Measurements from ENCODE around the gene MYO1B. TPM values are rescaled to one million over a fixed set of nuclear protein-coding genes. Genes with fewer than 3 reads are reported as not detected.

Gene MYO1B
- total RNA-seq, 1 donor from 2014 or later, result 157 TPM

DNA sequence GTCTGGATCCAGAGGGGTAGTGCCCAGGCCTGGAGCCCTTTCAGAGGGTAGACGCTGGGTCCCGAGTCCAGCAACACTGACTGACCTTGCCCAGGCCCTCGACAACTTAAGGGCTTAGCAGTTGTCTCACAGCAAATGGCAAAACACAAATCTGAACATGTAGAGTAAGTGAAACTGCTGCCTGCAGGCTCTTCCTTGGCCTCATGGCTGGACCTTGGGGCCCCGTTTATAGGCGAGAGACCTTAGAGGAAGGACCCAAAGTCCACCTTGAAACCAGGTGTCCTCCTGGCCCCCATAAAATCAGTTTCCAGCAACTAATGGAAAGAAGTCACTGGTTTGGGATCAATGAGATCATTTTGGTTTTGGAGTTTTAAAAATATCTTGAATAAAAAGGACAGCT is 154.4 kb downstream of the MYO1B start:
- no peak for TF ChIP-seq CTCF (IDR thresholded peaks at IDR 0.05; ENCODE audit: unreplicated experiment)
- H3K9me3 Mint-ChIP-seq (ENCODE audit: low read depth), result no peaks in the 10 kb centered on the region
- H3K27me3 Mint-ChIP-seq, result no peaks in the 10 kb centered on the region
- H3K36me3 Mint-ChIP-seq (ENCODE audit: insufficient read depth), result peaks cover 53% of the 10 kb centered on the region
- peaks cover 17% of the 10 kb centered on the region for H3K4me1 Mint-ChIP-seq (ENCODE audit: low read depth)
- H3K27ac Mint-ChIP-seq, result peak overlapping the region; percentile 64
- no peak for DNase-seq (ENCODE audit: low spot score, unreplicated experiment)
- H3K4me3 Mint-ChIP-seq (ENCODE audit: low read depth), result no peak overlapping the region

- TF ChIP-seq CTCF (IDR thresholded peaks at IDR 0.05; ENCODE audit: unreplicated experiment), result no peak
- Mint-ChIP-seq H3K9me3 (ENCODE audit: low read depth) (no peaks in the 10 kb centered on the region), H3K36me3 (ENCODE audit: insufficient read depth) (peaks cover 46% of the 10 kb centered on the region), H3K27me3 (no peaks in the 10 kb centered on the region), H3K27ac (peak overlapping the region; percentile 18), H3K4me1 (ENCODE audit: low read depth) (peaks cover 17% of the 10 kb centered on the region), H3K4me3 (ENCODE audit: low read depth) (no peak overlapping the region)
- no peak for DNase-seq (ENCODE audit: low spot score, unreplicated experiment)
Observed at GRCh38 chr2:191401287-191401686, 156.1 kb downstream of the MYO1B start.

GRCh38 chr2:191402966-191403565 is 157.9 kb downstream of the MYO1B start:
- Mint-ChIP-seq H3K4me3 (ENCODE audit: low read depth) (no peak overlapping the region), H3K36me3 (ENCODE audit: insufficient read depth) (peaks cover 39% of the 10 kb centered on the region), H3K9me3 (ENCODE audit: low read depth) (no peaks in the 10 kb centered on the region), H3K4me1 (ENCODE audit: low read depth) (peaks cover 17% of the 10 kb centered on the region), H3K27me3 (no peaks in the 10 kb centered on the region), H3K27ac (no peak overlapping the region)
- no peak for DNase-seq (ENCODE audit: low spot score, unreplicated experiment)
- no peak for TF ChIP-seq CTCF (IDR thresholded peaks at IDR 0.05; ENCODE audit: unreplicated experiment)

GRCh38 chr2:191404568-191404991 is 159.4 kb downstream of the MYO1B start:
- Mint-ChIP-seq H3K9me3 (ENCODE audit: low read depth) (no peaks in the 10 kb centered on the region), H3K4me1 (ENCODE audit: low read depth) (peaks cover 17% of the 10 kb centered on the region), H3K27ac (peak overlapping the region; percentile 26), H3K4me3 (ENCODE audit: low read depth) (no peak overlapping the region), H3K27me3 (no peaks in the 10 kb centered on the region), H3K36me3 (ENCODE audit: insufficient read depth) (peaks cover 40% of the 10 kb centered on the region)
- DNase-seq (ENCODE audit: low spot score, unreplicated experiment), result no peak
- TF ChIP-seq CTCF (IDR thresholded peaks at IDR 0.05; ENCODE audit: unreplicated experiment), result no peak

DNA sequence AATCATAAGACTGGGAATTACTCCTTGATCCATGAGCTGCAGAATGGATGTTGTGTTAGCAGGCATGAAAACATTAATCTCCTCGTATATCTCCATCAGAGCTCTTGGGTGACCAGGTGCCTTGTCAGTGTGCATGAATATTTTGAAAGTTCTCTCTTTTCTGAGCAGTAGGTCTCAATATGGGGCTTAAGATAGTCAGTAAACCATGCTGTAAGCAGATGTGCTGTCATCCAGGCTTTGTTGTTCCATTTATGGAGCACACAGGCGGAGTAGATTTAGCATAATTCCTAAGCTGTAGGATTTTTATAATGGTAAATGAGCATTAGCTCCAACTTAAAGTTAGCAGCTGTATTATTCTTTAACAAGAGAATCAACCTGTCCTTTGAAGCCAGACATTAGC is 160.3 kb downstream of the MYO1B start:
- H3K9me3 Mint-ChIP-seq (ENCODE audit: low read depth), result no peaks in the 10 kb centered on the region
- no peak overlapping the region for H3K27ac Mint-ChIP-seq
- no peak for TF ChIP-seq CTCF (IDR thresholded peaks at IDR 0.05; ENCODE audit: unreplicated experiment)
- no peak overlapping the region for H3K4me3 Mint-ChIP-seq (ENCODE audit: low read depth)
- DNase-seq (ENCODE audit: low spot score, unreplicated experiment), result no peak
- H3K27me3 Mint-ChIP-seq, result no peaks in the 10 kb centered on the region
- peaks cover 16% of the 10 kb centered on the region for H3K4me1 Mint-ChIP-seq (ENCODE audit: low read depth)
- H3K36me3 Mint-ChIP-seq (ENCODE audit: insufficient read depth), result peaks cover 33% of the 10 kb centered on the region

All from progenitor cell of endocrine pancreas (in vitro differentiated cells).